Neutrophil (primary cell): ENCODE data around the gene SAMD1.

Experiments
- H3K27ac ChIP-seq: fragments of 200-600 bp; sonication (generic); 2 replicates; pipeline ENCODE4 v1.5.1; 2016; ENCODE audit warnings: mild to moderate bottlenecking, moderate library complexity
- H3K27me3 ChIP-seq: fragments of 200-600 bp; sonication (generic); 2 replicates; pipeline ENCODE4 v1.6.0; 2016; ENCODE audit warnings: mild to moderate bottlenecking
- H3K36me3 ChIP-seq: fragments of 200-600 bp; sonication (generic); 2 replicates; pipeline ENCODE4 v1.5.1; 2017
- H3K4me1 ChIP-seq, 2 experiments: fragments of 200-600 bp in 1 of 2; sonication (generic) in 1 of 2; 1 replicate in 1 of 2; 2 replicates in 1 of 2; pipeline versions ENCODE4 v1.5.1 to v1.6.1; 2013 to 2016; ENCODE audit warnings: low read depth in 1 of 2, low read length in 1 of 2, mild to moderate bottlenecking in 1 of 2, moderate library complexity in 1 of 2; ENCODE audit not compliant: control insufficient read depth in 1 of 2, insufficient read depth in 1 of 2
- H3K4me3 ChIP-seq, 2 experiments: fragments of 200-600 bp in 1 of 2; sonication (generic) in 1 of 2; 1 replicate in 1 of 2; 2 replicates in 1 of 2; pipeline ENCODE4 v1.5.1; 2013 to 2016; ENCODE audit warnings: low read depth in 1 of 2, low read length in 1 of 2, mild to moderate bottlenecking in 1 of 2, moderate library complexity in 1 of 2
- H3K9me3 ChIP-seq: fragments of 200-600 bp; sonication (generic); 2 replicates; pipeline ENCODE4 v1.5.1; 2016
- CTCF ChIP-seq: fragments of 200-600 bp; sonication (generic); IDR thresholded peaks from 2 replicates; pipeline ENCODE4 v1.5.1; 2016; ENCODE audit warnings: antibody characterized with exemption

SAMD1 gene

GRCh38 chr19:14078411-14078810 is 12.1 kb downstream of the SAMD1 start:
- peak overlapping the region; percentile 86 for H3K27ac ChIP-seq
- peaks cover 78 to 79% of the 10 kb centered on the region in 2 experiments for H3K4me1 ChIP-seq
- no peak for TF ChIP-seq CTCF

GRCh38 chr19:14073925-14074838 is 16.4 kb downstream of the SAMD1 start:
- H3K27ac ChIP-seq = peak overlapping the region; percentile 86
- peaks cover 65 to 67% of the 10 kb centered on the region in 2 experiments for H3K4me1 ChIP-seq
- H3K4me3 ChIP-seq = peak overlapping the region; percentile 89 to 97
- peaks cover 24% of the 10 kb centered on the region for H3K27me3 ChIP-seq
- no peaks in the 10 kb centered on the region for H3K36me3 ChIP-seq
- no peaks in the 10 kb centered on the region for H3K9me3 ChIP-seq
- TF ChIP-seq CTCF = no peak

More at GRCh38 chr19:14078411-14078810, 12.1 kb downstream of the SAMD1 start:
- H3K9me3 ChIP-seq = no peaks in the 10 kb centered on the region
- no peaks in the 10 kb centered on the region for H3K27me3 ChIP-seq
- peak overlapping the region in 1 of 2 experiments; percentile 8 for H3K4me3 ChIP-seq
- no peaks in the 10 kb centered on the region for H3K36me3 ChIP-seq

- H3K27me3 ChIP-seq = peaks cover 24% of the 10 kb centered on the region
- peak; percentile 52 for TF ChIP-seq CTCF
- peak overlapping the region; percentile 89 to 97 for H3K4me3 ChIP-seq
- H3K9me3 ChIP-seq = no peaks in the 10 kb centered on the region
- H3K4me1 ChIP-seq = peaks cover 57 to 59% of the 10 kb centered on the region in 2 experiments
- H3K36me3 ChIP-seq = no peaks in the 10 kb centered on the region
- H3K27ac ChIP-seq = peak overlapping the region; percentile 86
Observed at GRCh38 chr19:14073261-14073924, 17.2 kb downstream of the SAMD1 start.

GRCh38 chr19:14072535-14073260 is 17.9 kb downstream of the SAMD1 start, which contains the start of gene MISP3:
MISP3 (plus strand) TSS chr19:14072786; CDS start chr19:14073310, 524 bp downstream.
- Histone ChIP-seq H3K4me1 (peaks cover 50 to 52% of the 10 kb centered on the region in 2 experiments), H3K27ac (peak within 1 kb of the TSS; percentile 86), H3K9me3 (no peaks in the 10 kb centered on the region), H3K36me3 (no peaks in the 10 kb centered on the region), H3K4me3 (peak within 1 kb of the TSS; percentile 89 to 97), H3K27me3 (peaks cover 24% of the 10 kb centered on the region)
- no peak for TF ChIP-seq CTCF

GRCh38 chr19:14070268-14071050 is 20.1 kb downstream of the SAMD1 start:
- peaks cover 27 to 30% of the 10 kb centered on the region in 2 experiments for H3K4me1 ChIP-seq
- TF ChIP-seq CTCF = no peak
- H3K36me3 ChIP-seq = no peaks in the 10 kb centered on the region
- peaks cover 32% of the 10 kb centered on the region for H3K27me3 ChIP-seq
- no peak overlapping the region for H3K27ac ChIP-seq
- no peak overlapping the region for H3K4me3 ChIP-seq
- no peaks in the 10 kb centered on the region for H3K9me3 ChIP-seq
